T-cell (primary cell): Measurements from ENCODE around the gene LHFPL3. TPM values are rescaled to one million over a fixed set of nuclear protein-coding genes. Genes with fewer than 3 reads are reported as not detected.

Source experiments
- ATAC-seq, 4 experiments: fragments of 200-7000 bp in 3 of 4; fragments of 150-1000 bp in 1 of 4; cut with Tn5 transposase; replicated peaks in 1 of 4; 1 replicate in 3 of 4; 2 replicates in 1 of 4; pipeline ENCODE4 v1.10.0; 2021; ENCODE audit warnings: moderate library complexity in 3 of 4, mild to moderate bottlenecking in 2 of 4, moderate number of reproducible peaks in 1 of 4
- CTCF ChIA-PET, 2 donors: fragments of 300-600 bp; sonication (Branson Sonifier 250); formaldehyde crosslinking; loops; one replicate each; lab custom pipeline; 2022; ENCODE audit warnings: antibody characterized with exemption in 2 of 2; lab: Charles Lee
- POLR2A ChIA-PET, 2 donors: fragments of 300-600 bp; sonication (Branson Sonifier 250); formaldehyde crosslinking; loops; one replicate each; lab custom pipeline; 2022; ENCODE audit warnings: antibody characterized with exemption in 2 of 2; lab: Charles Lee
- DNase-seq, 35 experiments: peaks; one replicate each; pipeline versions ENCODE4 v3.0.0 to v3.0.0-alpha.2; 2013 to 2023
- H3K27ac ChIP-seq: one replicate; pipeline ENCODE4 v1.5.1; 2013; ENCODE audit warnings: low read length
- H3K27me3 ChIP-seq, 2 experiments: replicated peaks in 1 of 2; 1 replicate in 1 of 2; 2 replicates in 1 of 2; pipeline versions ENCODE4 v1.6.1 to v1.7.0; 2013; ENCODE audit warnings: low read length in 1 of 2, mixed read lengths in 1 of 2; ENCODE audit not compliant: control insufficient read depth in 2 of 2, insufficient read depth in 2 of 2; ENCODE audit errors: extremely low read depth in 1 of 2
- H3K36me3 ChIP-seq, 2 donors: 1 replicate in 1 of 2; 2 replicates in 1 of 2; pipeline versions ENCODE4 v1.6.1 to v1.7.0; 2013; ENCODE audit warnings: low read length in 1 of 2; ENCODE audit not compliant: control insufficient read depth in 2 of 2, insufficient read depth in 1 of 2; ENCODE audit errors: extremely low read depth in 1 of 2
- H3K4me1 ChIP-seq, 2 experiments: 1 replicate in 1 of 2; 2 replicates in 1 of 2; pipeline versions ENCODE4 v1.6.1 to v1.7.0; 2013; ENCODE audit warnings: low read length in 2 of 2, mixed read lengths in 1 of 2; ENCODE audit not compliant: insufficient read depth in 2 of 2, control insufficient read depth in 1 of 2; ENCODE audit errors: extremely low read depth in 1 of 2
- H3K4me3 ChIP-seq, 2 donors: 1 replicate in 1 of 2; 2 replicates in 1 of 2; pipeline versions ENCODE4 v1.5.1 to v1.7.0; 2013; ENCODE audit warnings: mild to moderate bottlenecking in 2 of 2, low read length in 1 of 2, moderate library complexity in 1 of 2; ENCODE audit not compliant: control insufficient read depth in 1 of 2; ENCODE audit errors: extremely low read depth in 1 of 2
- H3K9me3 ChIP-seq: 2 replicates; pipeline ENCODE4 v1.7.0; 2013
- H3K27ac Mint-ChIP-seq, 2 donors: one replicate each; pipeline ENCODE4 v1.8.0; 2020 to 2021; ENCODE audit warnings: mild to moderate bottlenecking in 2 of 2, mixed read lengths in 2 of 2
- H3K27me3 Mint-ChIP-seq, 2 donors: one replicate each; pipeline ENCODE4 v1.8.0; 2021 to 2022; ENCODE audit warnings: mixed read lengths in 2 of 2
- H3K36me3 Mint-ChIP-seq: one replicate; pipeline ENCODE4 v1.8.0; 2021; ENCODE audit warnings: mixed read lengths
- H3K4me1 Mint-ChIP-seq, 3 donors: one replicate each; pipeline ENCODE4 v1.8.0; 2020 to 2022; ENCODE audit warnings: mixed read lengths in 3 of 3, mild to moderate bottlenecking in 1 of 3
- H3K4me3 Mint-ChIP-seq, 3 donors: one replicate each; pipeline ENCODE4 v1.8.0; 2020 to 2022; ENCODE audit warnings: mild to moderate bottlenecking in 3 of 3, mixed read lengths in 3 of 3, moderate library complexity in 3 of 3
- H3K9me3 Mint-ChIP-seq, 3 donors: one replicate each; pipeline ENCODE4 v1.8.0; 2020 to 2022; ENCODE audit warnings: mixed read lengths in 3 of 3
- WGBS: methylation state at CpG from one replicate; pipeline ENCODE4 v1.1.5; 2013; ENCODE audit warnings: missing lambda C conversion rate; ENCODE audit not compliant: insufficient coverage; 5-methylcytosine and 5-hydroxymethylcytosine counted together
- total RNA-seq, 35 experiments: library from RNA in 6 of 35; stranded (reverse) in 6 of 35; fragments of 120-200 nt in 1 of 35; gene quantifications; one replicate each; pipeline versions ENCODE4 v1.2.1 to v1.2.4 and lab custom pipeline; 2013 to 2026

The LHFPL3 gene
- total RNA-seq, 5 donors from 2014 or later (not counting 1 experiment from before 2014, with no cell fraction given) = not detected

DNA sequence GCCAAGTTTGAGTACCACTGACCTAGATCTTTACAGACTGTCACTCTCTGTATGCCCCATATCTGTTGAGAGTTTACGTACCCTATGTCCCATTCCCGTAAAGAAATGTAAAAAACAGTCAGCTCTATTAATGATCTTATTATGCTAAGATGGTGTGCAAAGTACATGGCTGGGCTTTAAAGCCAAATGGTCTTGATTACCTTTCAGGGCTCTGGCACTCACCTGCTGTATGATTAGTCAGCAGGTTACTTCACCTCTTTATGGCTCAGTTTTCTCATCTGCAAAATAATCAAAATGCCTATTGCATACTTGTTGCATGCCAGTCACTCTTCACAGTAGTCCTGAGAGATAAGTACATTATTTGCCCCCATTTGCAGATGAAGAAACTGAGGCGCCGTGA lies 54.2 kb downstream of the LHFPL3 start:
- WGBS = 100% methylated on average over 2 of the region's 4 CpGs
- POLR2A ChIA-PET = no interaction called here
- no peak for ATAC-seq

DNA sequence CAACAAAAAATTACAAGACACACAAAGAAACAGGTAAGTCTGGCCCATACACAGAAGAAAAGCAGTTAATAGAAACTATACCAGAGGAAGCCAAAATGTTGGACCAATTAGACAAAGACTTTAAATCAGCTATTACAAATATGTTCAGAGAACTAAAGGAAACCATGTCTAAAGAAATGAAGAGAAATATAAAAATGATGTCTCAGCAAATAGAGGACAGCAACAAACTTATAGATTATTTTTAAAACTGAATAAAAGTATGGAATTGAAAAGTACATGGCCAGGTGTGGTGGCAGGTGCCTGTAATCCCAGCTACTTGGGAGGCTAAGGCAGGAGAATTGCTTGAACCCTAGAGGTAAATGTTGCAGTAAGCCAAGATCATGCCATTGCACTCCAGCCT lies 58.5 kb downstream of the LHFPL3 start:
- Mint-ChIP-seq H3K27ac (no peak overlapping the region), H3K27me3 (peaks cover 2 to 3% of the 10 kb centered on the region in 2 donors), H3K4me1 (no peaks in the 10 kb centered on the region), H3K4me3 (no peak overlapping the region), H3K36me3 (no peaks in the 10 kb centered on the region), H3K9me3 (peaks cover 15 to 31% (median 17%) of the 10 kb centered on the region in 3 donors)
- no peaks in the 10 kb centered on the region for H3K9me3 ChIP-seq
- H3K36me3 ChIP-seq = no peaks in the 10 kb centered on the region
- no peak overlapping the region for H3K27ac ChIP-seq
- no peaks in the 10 kb centered on the region for H3K27me3 ChIP-seq
- no peak for ATAC-seq
- H3K4me3 ChIP-seq = no peak overlapping the region
- ChIA-PET CTCF (no interaction called here), POLR2A (interaction anchor here in 1 of 2 donors (0.6 kb wide), 1 partner anchor 35 kb away, joined by 5 read pairs; no protein-coding TSS in a partner anchor)
- no peak for DNase-seq
- H3K4me1 ChIP-seq = no peaks in the 10 kb centered on the region

More for the DNA sequence above, 54.2 kb downstream of the LHFPL3 start:
- no peaks in the 10 kb centered on the region for H3K36me3 Mint-ChIP-seq
- no peak overlapping the region for H3K4me3 Mint-ChIP-seq
- H3K9me3 ChIP-seq = no peaks in the 10 kb centered on the region
- H3K4me1 ChIP-seq = no peaks in the 10 kb centered on the region
- no peaks in the 10 kb centered on the region for H3K27me3 ChIP-seq
- CTCF ChIA-PET = no interaction called here
- no peaks in the 10 kb centered on the region for H3K4me1 Mint-ChIP-seq
- H3K36me3 ChIP-seq = no peaks in the 10 kb centered on the region
- no peak overlapping the region for H3K27ac ChIP-seq
- H3K27ac Mint-ChIP-seq = no peak overlapping the region
- peaks cover 4 to 15% (median 11%) of the 10 kb centered on the region in 3 donors for H3K9me3 Mint-ChIP-seq
- DNase-seq = no peak
- H3K27me3 Mint-ChIP-seq = peaks cover 6 to 7% of the 10 kb centered on the region in 2 donors
- no peak overlapping the region for H3K4me3 ChIP-seq

DNA sequence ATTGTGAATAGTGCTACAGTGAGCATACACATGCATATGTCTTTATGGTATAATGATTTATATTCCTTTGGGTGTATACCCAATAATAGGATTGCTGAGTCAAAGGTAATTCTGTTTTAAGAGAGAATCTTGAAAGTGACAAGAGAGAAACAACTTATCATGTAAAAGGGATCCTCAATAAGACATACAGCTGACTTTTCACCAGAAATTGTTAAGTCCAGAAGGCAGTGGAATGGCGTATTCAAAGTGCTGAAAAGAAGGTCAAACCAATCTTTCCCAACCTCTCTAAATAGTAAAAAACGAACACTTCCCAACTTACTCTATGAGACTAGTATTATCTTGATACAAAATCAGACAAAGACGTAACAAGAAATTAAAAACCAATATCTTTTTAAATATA lies 59.8 kb downstream of the LHFPL3 start:
- Histone ChIP-seq H3K4me3 (no peak overlapping the region), H3K36me3 (no peaks in the 10 kb centered on the region), H3K27me3 (no peaks in the 10 kb centered on the region), H3K9me3 (no peaks in the 10 kb centered on the region), H3K27ac (no peak overlapping the region), H3K4me1 (no peaks in the 10 kb centered on the region)
- Mint-ChIP-seq H3K36me3 (no peaks in the 10 kb centered on the region), H3K27me3 (peaks cover 2 to 6% of the 10 kb centered on the region in 2 donors), H3K4me3 (no peak overlapping the region), H3K4me1 (no peaks in the 10 kb centered on the region), H3K27ac (no peak overlapping the region), H3K9me3 (peaks cover 17 to 37% (median 21%) of the 10 kb centered on the region in 3 donors)
- POLR2A ChIA-PET = no interaction called here
- CTCF ChIA-PET = no interaction called here
- no peak for DNase-seq
- 76% methylated on average over 2 of the region's 3 CpGs for WGBS
- ATAC-seq = no peak

- ATAC-seq = no peak
- H3K4me3 Mint-ChIP-seq = no peak overlapping the region
- no peaks in the 10 kb centered on the region for H3K36me3 Mint-ChIP-seq
- no peak for DNase-seq
- ChIA-PET POLR2A (no interaction called here), CTCF (no interaction called here)
- Histone ChIP-seq H3K36me3 (no peaks in the 10 kb centered on the region), H3K4me3 (no peak overlapping the region), H3K27ac (no peak overlapping the region), H3K9me3 (no peaks in the 10 kb centered on the region), H3K27me3 (peaks cover 2 to 6% of the 10 kb centered on the region in 2 experiments), H3K4me1 (no peaks in the 10 kb centered on the region)
- no peak overlapping the region for H3K27ac Mint-ChIP-seq
- peaks cover 14 to 25% of the 10 kb centered on the region in 2 donors for H3K27me3 Mint-ChIP-seq
- H3K9me3 Mint-ChIP-seq = peaks cover 2 to 10% (median 6%) of the 10 kb centered on the region in 3 donors
- no peaks in the 10 kb centered on the region for H3K4me1 Mint-ChIP-seq
Measured at GRCh38 chr7:104395162-104395561, 66.8 kb downstream of the LHFPL3 start.

DNA sequence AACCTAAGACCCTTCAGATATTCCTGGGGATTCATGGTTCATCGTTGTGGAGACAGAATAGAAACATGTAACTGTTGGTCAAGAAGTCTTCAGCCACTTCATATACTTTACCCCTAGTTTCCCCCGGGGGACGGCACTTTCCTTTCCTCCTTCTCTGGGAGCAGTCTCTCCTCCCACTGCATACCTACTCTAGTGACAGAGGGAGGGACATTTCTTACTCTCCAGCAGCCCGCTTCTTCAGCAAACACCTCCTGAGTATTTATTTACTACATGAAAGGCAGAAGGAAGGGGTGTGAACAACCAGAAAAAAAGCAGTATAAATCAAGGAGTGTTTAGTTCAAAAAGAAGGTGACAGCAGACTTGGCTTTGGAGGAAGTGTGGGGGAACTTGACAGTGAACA lies 69.0 kb downstream of the LHFPL3 start:
- Mint-ChIP-seq H3K9me3 (peaks cover 2 to 6% (median 5%) of the 10 kb centered on the region in 3 donors), H3K27me3 (peaks cover 14 to 25% of the 10 kb centered on the region in 2 donors), H3K27ac (no peak overlapping the region), H3K36me3 (no peaks in the 10 kb centered on the region), H3K4me1 (no peaks in the 10 kb centered on the region), H3K4me3 (no peak overlapping the region)
- no peak overlapping the region for H3K27ac ChIP-seq
- H3K9me3 ChIP-seq = no peaks in the 10 kb centered on the region
- ATAC-seq = no peak
- peaks cover 2 to 6% of the 10 kb centered on the region in 2 experiments for H3K27me3 ChIP-seq
- no CpG with 5 or more reads among the region's 4 CpGs for WGBS
- no peaks in the 10 kb centered on the region for H3K36me3 ChIP-seq
- DNase-seq = no peak
- no peak overlapping the region for H3K4me3 ChIP-seq
- no peaks in the 10 kb centered on the region for H3K4me1 ChIP-seq
- POLR2A ChIA-PET = no interaction called here
- CTCF ChIA-PET = no interaction called here

GRCh38 chr7:104408371-104408770 lies 80.0 kb downstream of the LHFPL3 start:
- ATAC-seq = no peak
- H3K27me3 Mint-ChIP-seq = peaks cover 0 to 4% of the 10 kb centered on the region in 2 donors
- ChIA-PET POLR2A (no interaction called here), CTCF (no interaction called here)
- H3K4me3 Mint-ChIP-seq = no peak overlapping the region
- no peak overlapping the region for H3K27ac Mint-ChIP-seq
- Histone ChIP-seq H3K36me3 (no peaks in the 10 kb centered on the region), H3K27ac (no peak overlapping the region), H3K4me3 (no peak overlapping the region), H3K27me3 (peaks cover 2 to 3% of the 10 kb centered on the region in 2 experiments), H3K9me3 (no peaks in the 10 kb centered on the region), H3K4me1 (no peaks in the 10 kb centered on the region)
- no peaks in the 10 kb centered on the region for H3K4me1 Mint-ChIP-seq
- no peak for DNase-seq
- H3K36me3 Mint-ChIP-seq = no peaks in the 10 kb centered on the region
- no CpG with 5 or more reads among the region's 1 CpG for WGBS
- peaks cover 0 to 6% (median 3%) of the 10 kb centered on the region in 3 donors for H3K9me3 Mint-ChIP-seq

GRCh38 chr7:104410742-104411141 lies 82.3 kb downstream of the LHFPL3 start:
- Mint-ChIP-seq H3K27ac (no peak overlapping the region), H3K36me3 (no peaks in the 10 kb centered on the region), H3K4me1 (no peaks in the 10 kb centered on the region), H3K9me3 (peaks cover 0 to 6% (median 3%) of the 10 kb centered on the region in 3 donors), H3K27me3 (peaks cover 0 to 4% of the 10 kb centered on the region in 2 donors), H3K4me3 (no peak overlapping the region)
- Histone ChIP-seq H3K4me1 (no peaks in the 10 kb centered on the region), H3K27me3 (peaks cover 3 to 4% of the 10 kb centered on the region in 2 experiments), H3K4me3 (no peak overlapping the region), H3K36me3 (no peaks in the 10 kb centered on the region), H3K9me3 (no peaks in the 10 kb centered on the region), H3K27ac (no peak overlapping the region)
- no CpG with 5 or more reads among the region's 5 CpGs for WGBS
- DNase-seq (no peak), ATAC-seq (no peak)
- POLR2A ChIA-PET = no interaction called here
- CTCF ChIA-PET = no interaction called here
